ENCODE results near the gene CCN2.

- TF ChIP-seq CTCF (IDR thresholded peaks at IDR 0.05) = no peak
- no peak for TF ChIP-seq EP300 (IDR thresholded peaks at IDR 0.05)
- no peak for TF ChIP-seq POLR2A (IDR thresholded peaks at IDR 0.05)
- no peak for TF ChIP-seq POLR2AphosphoS5 (IDR thresholded peaks at IDR 0.05)
Measured at GRCh38 chr6:131955876-131956275, 4.7 kb upstream of the CCN2 start.
